ENCODE data around the gene TLE4.
"Not testable (repeated sequence)": the region's sequence is repeated elsewhere in the genome, so short reads cannot be mapped to it uniquely, and the experiment has no call there.

The TLE4 gene

DNA sequence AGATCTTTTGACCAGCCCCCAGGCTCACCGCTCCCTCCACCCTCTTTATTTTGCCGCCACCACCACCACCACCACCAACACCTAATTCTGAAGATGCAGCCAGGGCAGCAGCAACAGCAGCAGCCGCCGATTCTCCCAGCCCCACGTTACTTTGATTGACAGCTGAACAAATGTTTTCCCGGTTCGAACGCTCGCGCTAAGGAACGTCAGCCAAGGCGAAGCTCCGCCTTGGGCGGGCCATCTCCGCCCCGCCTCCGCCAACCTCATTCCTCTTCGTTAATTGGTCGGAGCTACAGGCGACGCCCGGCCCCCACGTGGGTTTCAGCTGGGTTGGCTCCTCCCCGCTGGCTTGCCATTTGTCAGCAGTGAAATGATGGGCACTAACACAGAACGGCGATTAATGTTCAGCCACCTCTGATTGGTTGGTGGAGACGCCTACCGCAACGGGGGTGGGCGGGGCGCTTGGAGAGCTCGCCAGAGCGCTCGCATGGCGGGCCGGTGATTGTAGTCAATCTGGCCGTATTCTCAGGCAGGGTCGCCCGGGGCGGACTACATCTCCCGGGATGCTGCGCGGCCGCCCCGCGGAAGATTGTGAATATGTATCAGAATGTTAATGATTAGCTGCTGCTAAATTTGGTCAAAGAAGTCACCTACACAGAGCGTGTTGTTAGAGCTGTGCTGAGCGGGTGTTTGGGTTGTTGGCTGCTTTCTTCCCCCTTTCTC is at the start of gene TLE4:
TSS of gene TLE4 (plus strand) at position 657 of the 723 bp plus-strand sequence. CDS start 826 bp downstream, outside the sequence.
- intact Hi-C loops (cut with DNase I) = loop anchor here (5.0 kb wide), 1 partner anchor 94 kb away; no protein-coding TSS in a partner anchor
- DNase-seq = peak; percentile 100

DNA sequence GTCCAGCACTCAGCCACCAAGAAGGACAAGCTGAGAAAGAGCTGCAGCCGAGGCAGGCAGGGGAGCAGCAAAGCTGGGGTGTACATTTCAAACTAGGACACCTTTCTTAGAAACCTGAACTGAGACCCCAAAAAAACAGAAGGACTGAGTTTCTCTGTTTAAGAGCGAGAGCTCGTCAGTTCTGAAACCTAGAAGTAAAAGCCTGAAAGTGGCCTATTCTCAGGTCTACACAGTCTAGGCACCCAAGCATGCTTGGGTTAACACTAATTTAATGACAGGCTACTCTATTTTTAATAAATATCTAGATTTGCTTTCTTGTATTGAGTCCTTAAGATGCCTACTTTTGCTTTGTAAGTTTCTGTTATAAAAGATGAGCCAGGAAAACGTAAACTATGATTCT is 49.0 kb upstream of the TLE4 start:
- intact Hi-C loops (cut with DNase I) = no loop called here

DNA sequence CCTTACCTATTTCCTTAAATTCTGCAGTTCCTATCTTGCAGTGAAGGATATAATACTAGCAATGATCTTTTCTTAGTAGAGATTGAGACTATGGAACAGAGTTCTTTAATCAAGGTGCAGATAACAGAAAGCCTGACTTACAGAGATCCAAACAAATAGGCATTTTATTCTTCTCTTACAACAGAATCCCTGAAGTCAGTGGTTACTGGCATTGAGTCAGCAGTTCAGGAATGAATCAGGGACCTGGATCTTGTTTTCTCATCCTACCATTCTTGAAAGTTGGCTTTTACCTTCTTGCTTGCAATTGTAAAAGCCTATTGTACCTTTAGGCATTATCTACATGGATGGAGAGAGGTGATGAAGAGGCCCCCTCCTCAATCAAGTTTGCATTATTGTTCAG is 47.5 kb upstream of the TLE4 start:
- intact Hi-C loops (cut with DNase I) = no loop called here
- no peak for DNase-seq

More for the DNA sequence above, 49.0 kb upstream of the TLE4 start:
- no peak for DNase-seq

DNA sequence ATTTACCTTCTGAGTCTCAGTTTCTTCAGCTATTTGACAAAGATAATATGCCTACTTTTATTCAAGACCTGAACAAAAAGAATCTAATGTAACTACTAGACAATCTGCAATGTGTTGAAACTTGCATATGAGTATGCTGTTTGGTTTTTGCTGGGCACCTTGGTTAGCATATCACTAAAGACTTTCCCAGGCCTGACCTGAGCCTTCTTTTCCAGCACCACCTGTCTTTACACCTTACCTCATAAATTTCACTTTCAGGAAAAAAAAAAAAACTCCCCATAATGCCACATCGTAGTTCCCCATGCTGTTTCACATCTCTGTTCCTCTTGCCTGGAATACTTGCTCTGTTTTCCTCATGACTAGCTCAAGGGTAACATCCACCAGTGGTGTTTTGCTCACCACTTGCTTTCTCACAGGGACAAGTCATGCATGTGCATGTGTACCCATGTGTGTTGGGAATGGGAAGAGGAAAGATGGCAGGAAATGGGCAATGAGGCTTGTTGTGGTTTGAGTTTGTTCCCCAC is 45.6 kb upstream of the TLE4 start:
- intact Hi-C loops (cut with DNase I) = no loop called here
- DNase-seq = no peak

DNA sequence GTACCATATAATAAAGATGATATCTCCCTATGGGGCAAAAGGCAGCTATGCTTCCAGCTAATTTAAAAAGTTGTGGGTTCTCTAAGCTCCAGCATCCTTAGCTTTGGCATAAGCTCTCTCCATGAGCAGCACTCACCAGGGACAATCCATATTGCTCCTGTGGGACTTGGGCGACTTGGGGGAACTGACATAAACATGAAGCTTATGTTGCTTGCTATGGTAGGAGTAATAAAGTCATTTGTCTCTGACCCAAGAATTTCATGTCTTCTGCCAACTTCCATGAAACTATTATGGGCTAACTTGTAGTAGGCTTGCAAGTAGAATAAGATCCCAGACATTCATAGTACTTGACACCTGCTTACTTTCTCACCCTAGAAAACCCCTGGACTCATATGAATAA is 36.2 kb upstream of the TLE4 start:
- intact Hi-C loops (cut with DNase I) = no loop called here
- no peak for DNase-seq

DNA sequence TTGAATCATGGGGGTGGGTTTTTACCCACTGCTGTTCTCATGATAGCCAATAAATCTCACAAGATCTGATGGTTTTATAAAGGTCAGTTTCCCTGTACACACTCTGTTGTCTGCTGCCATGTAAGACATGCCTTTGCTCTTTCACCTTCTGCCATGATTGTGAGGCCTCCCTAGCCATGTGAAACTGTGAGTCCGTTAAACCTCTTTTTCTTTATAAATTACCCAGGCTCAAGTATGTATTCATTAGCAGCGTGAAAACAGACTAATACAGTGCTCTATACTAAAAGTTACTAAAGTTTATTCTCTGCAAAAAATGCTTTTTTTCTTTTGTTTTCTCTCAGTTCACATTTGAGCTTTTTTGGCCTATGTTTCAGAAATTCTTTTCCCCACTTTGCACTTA is 33.9 kb upstream of the TLE4 start:
- DNase-seq = no peak
- intact Hi-C loops (cut with DNase I) = no loop called here

DNA sequence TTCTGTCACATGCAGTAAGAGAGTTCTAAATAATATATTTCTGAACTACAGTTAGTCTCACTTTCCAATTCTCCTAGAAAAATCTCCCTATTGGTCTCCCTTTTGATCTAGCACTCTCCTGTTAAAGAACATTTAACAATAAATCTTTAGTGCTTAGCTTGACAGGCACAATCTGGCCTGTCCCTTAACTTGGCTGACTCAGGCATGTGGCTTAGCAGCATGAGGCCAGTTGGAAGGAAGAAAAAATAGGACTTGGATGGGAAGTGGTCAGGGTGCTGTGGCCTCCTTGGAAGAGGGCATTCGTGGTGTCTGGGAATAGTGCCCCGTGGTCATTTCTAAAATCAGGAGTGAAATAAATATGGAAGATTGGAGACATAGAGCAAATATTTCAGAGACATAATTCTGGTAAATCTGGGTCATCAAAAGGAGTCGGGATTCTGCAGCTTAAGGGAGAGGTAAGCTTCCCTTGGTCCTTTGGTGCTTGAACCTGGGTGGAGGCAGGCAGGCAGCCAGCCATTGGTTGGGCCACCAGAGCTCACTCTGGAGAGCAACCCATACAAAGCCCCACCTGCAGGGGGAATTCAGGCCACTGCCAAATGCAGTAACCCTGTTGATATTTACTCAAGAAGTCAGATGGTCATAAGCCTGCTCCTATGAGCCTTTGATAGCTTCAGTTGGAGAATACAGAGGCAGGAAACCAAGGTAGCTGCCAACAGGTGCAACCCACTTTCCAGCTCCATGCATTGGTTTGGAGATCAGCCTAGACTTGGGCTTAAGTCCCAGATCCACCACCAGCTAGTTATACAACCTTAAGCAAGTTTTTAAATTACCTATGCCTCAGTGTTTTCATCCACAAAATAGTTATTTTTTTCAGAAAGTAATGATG is 28.8 kb upstream of the TLE4 start:
- no peak for DNase-seq
- intact Hi-C loops (cut with DNase I) = no loop called here

DNA sequence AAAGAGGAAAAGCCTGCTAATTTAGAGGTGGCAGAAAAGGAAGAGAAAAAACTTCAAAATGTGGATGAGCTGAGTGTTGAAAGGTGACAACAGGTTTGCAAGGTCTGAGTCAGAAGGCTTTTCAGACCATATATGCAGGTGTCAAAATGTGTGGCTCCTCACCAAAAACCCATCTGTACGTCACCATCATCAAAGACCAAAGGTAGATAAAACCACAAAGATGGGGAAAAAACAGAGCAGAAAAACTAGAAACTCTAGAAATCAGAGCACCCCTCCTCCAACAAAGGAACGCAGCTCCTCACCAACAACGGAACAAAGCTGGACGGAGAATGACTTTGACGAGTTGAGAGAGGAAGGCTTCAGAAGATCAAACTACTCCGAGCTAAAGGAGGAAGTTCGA is 27.4 kb upstream of the TLE4 start:
- intact Hi-C loops (cut with DNase I); DNase-seq: not testable (repeated sequence)

DNA sequence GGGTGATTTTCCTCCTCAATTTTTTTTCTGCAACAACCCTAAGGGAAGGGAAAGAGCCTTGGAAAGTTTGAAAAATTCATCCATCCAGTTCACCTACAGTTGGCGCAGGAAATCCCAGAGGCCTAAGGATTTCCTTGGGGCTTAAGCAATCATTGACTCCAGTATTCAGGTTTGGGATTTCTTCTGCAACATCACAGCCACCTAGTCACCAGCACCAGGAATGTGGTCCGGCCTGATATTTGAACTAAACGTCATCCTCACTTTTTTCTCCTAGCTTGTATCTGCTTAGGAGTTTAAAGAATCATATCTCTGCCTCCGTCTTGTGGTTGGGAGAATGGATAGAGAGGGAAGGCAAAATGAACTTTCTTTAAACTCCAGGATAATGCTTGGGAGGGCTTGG is 20.2 kb upstream of the TLE4 start:
- intact Hi-C loops (cut with DNase I) = no loop called here
- DNase-seq = no peak

DNA sequence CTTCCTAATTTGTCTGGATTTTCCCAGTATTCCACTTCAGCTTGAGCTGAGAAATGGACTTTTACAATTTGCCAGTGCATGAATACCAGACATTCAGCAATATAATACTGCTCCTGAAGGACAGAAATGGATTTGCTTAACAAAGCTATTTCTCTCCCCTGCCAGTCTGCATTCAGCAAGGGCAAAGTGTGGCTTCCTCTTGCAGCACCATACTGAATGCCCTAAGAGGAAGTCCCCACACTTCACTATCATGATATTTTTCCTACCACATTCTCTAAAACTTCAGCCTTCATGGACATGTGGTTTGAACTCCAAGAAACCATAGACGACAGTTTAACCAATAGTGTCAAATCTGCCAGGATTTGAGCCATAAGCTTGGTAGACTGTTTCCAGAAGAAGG is 19.8 kb upstream of the TLE4 start:
- intact Hi-C loops (cut with DNase I) = no loop called here
- no peak for DNase-seq

DNA sequence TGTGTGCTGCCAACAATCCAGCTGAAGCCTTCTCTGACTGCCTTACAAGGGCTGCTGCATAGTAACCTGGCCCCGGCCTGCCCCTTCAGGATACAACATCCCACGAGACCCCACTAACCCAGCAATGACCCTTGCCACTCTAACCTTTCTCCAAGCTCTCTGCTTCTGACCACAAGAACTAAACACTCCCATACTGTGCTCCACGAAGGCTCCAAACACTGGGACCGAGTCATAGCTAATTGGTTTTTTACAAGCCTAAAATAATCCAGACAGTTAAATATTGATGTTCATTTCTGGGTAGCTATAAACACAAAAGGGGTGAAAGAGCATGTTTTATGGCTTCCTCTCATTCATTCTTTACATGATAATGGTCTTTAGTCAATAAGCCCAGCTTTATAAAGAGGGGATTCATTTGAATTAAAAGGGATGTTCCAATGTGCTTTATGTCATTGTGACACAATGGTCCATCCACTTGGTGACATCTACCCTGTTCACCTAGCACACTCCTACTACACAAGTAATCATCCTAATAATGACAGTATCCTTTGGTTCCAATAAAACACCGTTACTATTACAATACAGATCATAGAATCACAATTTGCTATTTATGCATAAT is 16.2 kb upstream of the TLE4 start:
- DNase-seq = no peak
- intact Hi-C loops (cut with DNase I) = no loop called here

DNA sequence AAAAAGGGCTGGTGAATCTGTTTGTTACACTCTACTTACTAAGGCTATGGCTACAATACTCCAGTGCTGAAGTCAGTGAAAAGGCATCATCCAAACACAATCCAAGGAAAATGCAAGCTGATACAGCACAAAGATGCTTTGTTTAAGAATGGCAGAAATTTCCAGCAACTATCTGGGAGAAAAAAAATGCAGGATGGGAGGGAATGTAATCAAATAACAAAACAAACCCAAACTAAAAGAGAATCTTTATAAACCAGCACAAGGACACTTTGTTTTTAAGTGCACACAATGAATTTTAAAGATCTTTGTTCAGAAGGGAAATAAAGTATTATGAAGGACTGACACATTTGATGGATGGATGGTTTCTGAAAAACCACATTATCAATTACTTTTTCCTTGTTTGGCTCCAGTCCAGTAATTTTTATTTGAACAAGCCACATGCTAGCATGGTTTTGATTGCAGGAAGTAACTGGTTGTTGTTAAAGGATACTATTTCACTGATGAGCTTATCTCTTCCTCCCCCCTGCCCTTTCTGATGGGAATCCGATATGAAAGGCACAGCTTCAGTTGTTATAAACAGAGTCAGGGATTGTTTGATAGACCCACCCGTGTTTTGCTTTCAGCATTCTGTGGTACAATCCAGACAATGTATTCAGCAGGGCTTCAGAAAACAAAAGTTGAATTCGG is 12.1 kb upstream of the TLE4 start:
- no peak for DNase-seq
- intact Hi-C loops (cut with DNase I) = no loop called here

DNA sequence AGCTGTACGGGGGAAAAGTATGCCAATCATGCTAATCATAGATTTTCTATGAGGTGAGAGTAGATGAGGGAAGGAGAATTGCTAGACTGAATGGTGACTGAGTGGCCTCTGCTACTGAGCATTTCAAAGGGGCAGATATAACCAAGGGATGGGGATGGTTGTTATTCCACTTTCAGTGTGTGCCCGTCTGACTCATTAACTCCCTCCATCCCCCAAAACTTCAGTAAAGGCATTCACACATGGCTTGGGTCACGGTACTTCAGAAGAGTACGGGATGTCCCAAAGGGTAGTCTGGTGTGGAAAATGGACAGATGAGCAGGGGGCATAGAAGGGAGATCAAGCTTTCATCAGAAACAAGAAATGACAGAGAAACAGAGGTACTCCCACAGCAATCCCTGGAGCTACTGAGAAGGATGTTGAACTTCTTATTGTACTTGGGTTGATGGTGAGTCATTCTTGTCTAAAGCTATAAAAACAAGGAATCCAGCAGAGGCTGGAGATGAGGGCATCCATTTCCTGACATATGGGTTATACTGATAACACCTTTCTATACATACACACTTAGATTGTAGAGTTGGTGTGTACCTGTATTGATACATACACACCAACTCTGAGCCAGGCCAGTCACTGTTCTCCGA is 8.9 kb upstream of the TLE4 start:
- no peak for DNase-seq
- intact Hi-C loops (cut with DNase I) = no loop called here

DNA sequence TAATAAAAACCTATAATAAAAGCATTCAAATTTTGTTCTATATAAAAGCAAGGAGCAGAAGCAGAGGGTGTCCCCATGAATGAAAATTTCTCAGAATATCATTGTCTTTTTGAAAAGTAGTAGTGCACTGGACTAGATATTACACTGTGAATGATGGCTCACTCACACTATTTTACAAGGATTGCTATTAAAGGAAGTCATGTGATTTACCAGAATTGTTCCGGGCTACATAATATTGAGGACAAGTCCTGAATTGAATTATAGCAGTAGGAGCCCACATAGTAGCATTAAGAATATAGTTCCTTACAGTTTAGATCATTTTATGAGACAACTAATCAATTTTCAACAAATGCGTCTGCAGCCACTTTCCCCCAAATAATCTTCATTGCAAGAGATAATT is 7.7 kb upstream of the TLE4 start:
- intact Hi-C loops (cut with DNase I) = no loop called here
- no peak for DNase-seq

DNA sequence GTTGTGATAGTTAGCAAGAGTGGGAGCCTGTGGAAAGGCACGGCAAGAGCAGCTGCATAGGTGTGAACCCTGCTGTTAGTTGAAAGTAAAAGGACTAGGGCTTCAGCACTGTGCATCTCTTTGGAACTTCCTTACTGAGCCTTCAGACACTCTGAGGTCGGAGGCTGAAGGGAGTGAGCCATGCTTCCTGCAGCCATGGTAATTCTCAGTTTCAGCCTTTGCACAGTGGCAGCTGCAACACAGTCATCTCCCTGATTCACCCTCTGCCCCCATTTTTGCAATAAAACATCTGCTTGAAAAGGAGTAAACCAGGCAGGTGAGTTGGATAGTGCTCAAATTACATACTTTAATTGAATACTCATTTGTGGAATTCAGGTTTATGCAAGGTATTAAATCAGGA is 6.5 kb upstream of the TLE4 start:
- no peak for DNase-seq
- intact Hi-C loops (cut with DNase I) = no loop called here

DNA sequence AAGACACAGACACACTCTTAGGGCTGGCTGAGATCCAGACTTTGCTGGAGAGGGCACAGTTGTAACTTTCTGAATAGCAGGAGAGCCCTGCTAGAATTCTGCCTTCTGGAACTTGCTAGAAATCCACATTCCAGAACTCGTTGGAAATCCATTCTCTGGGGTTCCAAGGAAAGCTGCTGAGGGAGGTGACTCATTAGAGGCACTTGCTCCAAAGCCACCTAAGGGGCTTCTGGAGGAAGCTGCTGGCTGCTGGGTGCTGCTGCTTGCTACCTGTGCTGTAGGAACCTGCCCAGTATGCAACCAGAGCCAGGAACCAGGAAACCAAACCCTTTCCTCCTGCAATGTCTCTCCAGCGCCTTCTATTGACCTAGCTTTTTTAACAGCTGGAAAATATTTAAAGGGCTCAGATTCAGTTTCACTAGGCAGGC is 4.1 kb upstream of the TLE4 start:
- intact Hi-C loops (cut with DNase I) = no loop called here
- DNase-seq = no peak

DNA sequence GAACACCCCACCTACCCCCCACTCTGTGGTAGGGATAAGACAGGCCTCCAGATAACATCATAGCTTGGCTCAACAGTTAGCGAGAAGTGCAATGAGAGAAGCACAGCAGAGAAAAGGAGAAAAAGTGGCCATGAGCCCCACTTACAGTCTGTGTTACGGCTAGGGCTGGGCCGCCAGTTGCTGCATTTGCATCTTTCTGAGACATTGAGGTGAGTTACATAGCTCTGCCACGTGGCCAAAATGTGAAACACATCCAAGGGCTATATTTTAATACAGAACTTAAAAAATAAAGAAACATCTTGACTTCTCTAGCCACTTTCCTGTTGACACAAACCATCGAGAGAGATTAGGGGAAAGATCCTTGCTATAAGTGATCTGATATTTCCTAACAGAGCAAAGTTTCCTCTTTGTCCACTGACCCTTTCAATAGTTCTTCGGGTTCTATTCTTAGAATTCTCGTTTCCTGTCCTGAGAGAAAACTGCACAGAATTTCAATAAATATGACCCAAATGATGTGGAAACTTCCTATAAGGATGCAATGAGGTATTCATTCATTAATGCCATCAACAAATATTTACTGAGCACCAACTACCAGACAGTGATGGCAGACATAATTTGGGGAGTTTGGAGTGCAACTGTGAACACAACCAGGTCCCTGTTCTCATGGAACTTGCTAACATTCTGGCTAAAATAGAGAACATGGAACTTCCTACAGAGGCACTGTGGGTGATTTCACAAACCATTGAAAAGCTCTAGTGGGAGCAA is 3.2 kb upstream of the TLE4 start:
- intact Hi-C loops (cut with DNase I) = no loop called here
- no peak for DNase-seq

DNA sequence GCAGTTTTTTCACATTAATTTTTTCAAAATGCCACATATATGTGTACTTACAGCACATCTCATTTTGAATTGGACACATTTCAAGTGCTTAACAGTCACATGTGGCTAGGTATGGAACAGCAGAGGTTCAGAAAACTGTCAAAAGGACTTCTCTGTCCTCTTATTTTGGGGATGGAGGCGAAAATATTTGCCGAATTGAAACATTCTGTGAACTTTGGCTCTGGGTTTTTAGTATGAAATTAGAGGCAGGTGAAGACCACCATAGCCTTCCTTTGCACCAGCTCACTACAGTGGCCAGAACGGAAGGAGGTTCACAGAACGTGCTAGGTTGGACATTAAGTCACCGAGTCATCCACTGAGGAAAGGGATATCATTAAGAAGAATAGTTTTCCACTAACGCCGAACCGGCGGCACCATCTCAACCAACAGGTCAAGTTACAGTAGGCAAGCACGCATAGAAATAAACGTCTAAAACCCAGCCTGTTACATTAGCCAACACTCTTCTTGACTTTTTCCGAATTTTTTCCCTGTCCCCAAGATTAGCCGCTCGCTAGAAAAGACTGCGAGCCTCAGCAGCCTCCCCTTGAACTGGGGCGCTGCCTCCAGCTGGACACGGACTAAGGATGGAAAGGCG is 1.8 kb upstream of the TLE4 start:
- DNase-seq = no peak
- intact Hi-C loops (cut with DNase I) = loop anchor here (5.0 kb wide), 1 partner anchor 93 kb away; no protein-coding TSS in a partner anchor
